GM19193 (cell line): ENCODE results near the gene POLR3H.

Source experiments
- POLR2A ChIP-seq: IDR thresholded peaks from 4 replicates; pipeline ENCODE4 v1.6.1; 2011; ENCODE audit not compliant: insufficient read depth, insufficient read length; ENCODE audit errors: extremely low read depth

Gene POLR3H

GRCh38 chr22:41530890-41531714 is 13.2 kb downstream of the POLR3H start:
- no peak for TF ChIP-seq POLR2A

GRCh38 chr22:41528938-41529561 is 15.2 kb downstream of the POLR3H start:
- TF ChIP-seq POLR2A, result no peak

GRCh38 chr22:41528132-41528766 is 16.0 kb downstream of the POLR3H start:
- TF ChIP-seq POLR2A, result no peak

- no peak for TF ChIP-seq POLR2A
These were observed 17.2 kb downstream of the POLR3H start for GRCh38 chr22:41526830-41527799.

GRCh38 chr22:41526226-41526829 is 17.9 kb downstream of the POLR3H start:
- no peak for TF ChIP-seq POLR2A

GRCh38 chr22:41525450-41526225 is 18.6 kb downstream of the POLR3H start:
- TF ChIP-seq POLR2A, result no peak

- TF ChIP-seq POLR2A, result no peak
These were observed 19.3 kb downstream of the POLR3H start for GRCh38 chr22:41524809-41525449.

- peak; percentile 10 for TF ChIP-seq POLR2A
These were observed 20.0 kb downstream of the POLR3H start for GRCh38 chr22:41524251-41524661.

GRCh38 chr22:41523464-41524221 is 20.6 kb downstream of the POLR3H start:
- peak; percentile 10 for TF ChIP-seq POLR2A

GRCh38 chr22:41522813-41523212 is 21.5 kb downstream of the POLR3H start:
- no peak for TF ChIP-seq POLR2A

GRCh38 chr22:41521126-41521525 is 23.1 kb downstream of the POLR3H start:
- no peak for TF ChIP-seq POLR2A

GRCh38 chr22:41518048-41518347 is 26.3 kb downstream of the POLR3H start:
- TF ChIP-seq POLR2A, result no peak
